Type B pancreatic cell (in vitro differentiated cells): ENCODE data around the gene RETN. TPM values are rescaled to one million over a fixed set of nuclear protein-coding genes. Genes with fewer than 3 reads are reported as not detected.

Experiments used
- DNase-seq: peaks from one replicate; pipeline ENCODE4 v3.0.0; 2021; ENCODE audit warnings: mixed read lengths; ENCODE audit not compliant: unreplicated experiment; ENCODE audit errors: extremely low spot score
- H3K27ac Mint-ChIP-seq: 2 replicates; pipeline ENCODE4 v1.8.0; 2021; ENCODE audit warnings: mild to moderate bottlenecking, mixed read lengths
- H3K27me3 Mint-ChIP-seq: 2 replicates; pipeline ENCODE4 v1.8.0; 2021; ENCODE audit warnings: mixed read lengths
- H3K36me3 Mint-ChIP-seq: 2 replicates; pipeline ENCODE4 v1.8.0; 2021; ENCODE audit warnings: mixed read lengths
- H3K4me1 Mint-ChIP-seq: one replicate; pipeline ENCODE4 v1.8.0; 2021; ENCODE audit warnings: mixed read lengths; ENCODE audit not compliant: unreplicated experiment
- H3K4me3 Mint-ChIP-seq: 2 replicates; pipeline ENCODE4 v1.8.0; 2021; ENCODE audit warnings: mild to moderate bottlenecking, mixed read lengths
- H3K9me3 Mint-ChIP-seq: 2 replicates; pipeline ENCODE4 v1.8.0; 2021; ENCODE audit warnings: mixed read lengths
- total RNA-seq: library from RNA; stranded (reverse); gene quantifications from 2 replicates; pipeline ENCODE4 v1.2.1, GENCODE V29; 2021; ENCODE audit warnings: low replicate concordance
- TF ChIP-seq, protein P1 (sequence below): fragments of 200-600 bp; sonication (generic); conservative IDR thresholded peaks from 2 replicates; pipeline ENCODE4 v1.5.0; 2021; ENCODE audit warnings: antibody characterized with exemption, mild to moderate bottlenecking

RETN gene
- total RNA-seq, 1 donor from 2014 or later = not detected

GRCh38 chr19:7682175-7682855, 13.5 kb downstream of the RETN start:
- Mint-ChIP-seq H3K36me3 (peaks cover 9% of the 10 kb centered on the region), H3K4me3 (peak overlapping the region; percentile 90), H3K9me3 (no peaks in the 10 kb centered on the region), H3K27me3 (peaks cover 17% of the 10 kb centered on the region), H3K4me1 (peaks cover 9% of the 10 kb centered on the region), H3K27ac (no peak overlapping the region)
- DNase-seq = no peak
- TF ChIP-seq, protein P1, sequence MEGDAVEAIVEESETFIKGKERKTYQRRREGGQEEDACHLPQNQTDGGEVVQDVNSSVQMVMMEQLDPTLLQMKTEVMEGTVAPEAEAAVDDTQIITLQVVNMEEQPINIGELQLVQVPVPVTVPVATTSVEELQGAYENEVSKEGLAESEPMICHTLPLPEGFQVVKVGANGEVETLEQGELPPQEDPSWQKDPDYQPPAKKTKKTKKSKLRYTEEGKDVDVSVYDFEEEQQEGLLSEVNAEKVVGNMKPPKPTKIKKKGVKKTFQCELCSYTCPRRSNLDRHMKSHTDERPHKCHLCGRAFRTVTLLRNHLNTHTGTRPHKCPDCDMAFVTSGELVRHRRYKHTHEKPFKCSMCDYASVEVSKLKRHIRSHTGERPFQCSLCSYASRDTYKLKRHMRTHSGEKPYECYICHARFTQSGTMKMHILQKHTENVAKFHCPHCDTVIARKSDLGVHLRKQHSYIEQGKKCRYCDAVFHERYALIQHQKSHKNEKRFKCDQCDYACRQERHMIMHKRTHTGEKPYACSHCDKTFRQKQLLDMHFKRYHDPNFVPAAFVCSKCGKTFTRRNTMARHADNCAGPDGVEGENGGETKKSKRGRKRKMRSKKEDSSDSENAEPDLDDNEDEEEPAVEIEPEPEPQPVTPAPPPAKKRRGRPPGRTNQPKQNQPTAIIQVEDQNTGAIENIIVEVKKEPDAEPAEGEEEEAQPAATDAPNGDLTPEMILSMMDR = no peak

DNA sequence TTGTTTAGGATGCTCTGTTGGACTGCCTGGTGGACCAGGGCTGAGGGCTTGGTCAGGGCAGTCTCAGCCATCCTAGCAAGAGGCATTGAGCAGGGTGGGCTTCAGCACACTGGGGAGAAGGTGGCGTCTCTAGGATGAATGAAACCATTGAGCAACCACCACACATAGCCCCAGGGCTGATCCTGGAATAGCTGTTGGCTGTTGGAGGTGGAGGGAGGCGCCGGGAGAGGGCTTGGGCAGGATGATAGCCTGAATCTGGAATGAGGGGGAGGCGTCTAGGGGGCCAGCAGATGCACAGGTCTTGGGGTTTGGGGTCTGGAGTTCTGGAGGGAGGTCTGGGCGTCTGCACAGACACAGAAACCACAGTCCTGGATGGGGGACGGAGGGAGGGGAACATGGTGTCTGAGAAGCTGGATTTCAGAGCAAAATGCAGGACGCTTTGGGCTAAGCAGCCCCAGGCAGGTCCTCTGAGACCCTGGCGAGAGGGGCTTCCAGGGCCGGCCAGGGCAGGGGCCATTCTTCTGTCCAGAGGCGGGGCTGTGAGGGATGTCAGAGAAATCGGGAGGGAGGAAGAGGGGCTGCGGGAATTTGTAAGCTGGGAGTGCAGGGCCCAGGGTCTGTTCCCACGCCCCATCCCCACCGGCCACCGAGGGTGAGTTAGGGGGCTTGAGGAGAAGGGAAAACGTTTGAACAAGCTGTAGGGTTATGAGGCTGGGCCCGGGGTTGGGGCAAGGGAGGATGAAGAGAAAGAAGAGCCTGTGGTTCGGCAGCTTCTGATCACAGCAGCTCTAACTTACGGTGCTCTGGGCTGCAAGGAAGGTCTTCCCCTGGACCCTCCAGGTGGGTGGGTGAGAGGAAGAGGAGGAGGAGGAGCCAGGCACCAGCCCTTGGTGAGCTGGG, 16.9 kb downstream of the RETN start:
- TF ChIP-seq, protein P1 = no peak
- no peak for DNase-seq
- H3K4me1 Mint-ChIP-seq = peaks cover 3% of the 10 kb centered on the region
- no peaks in the 10 kb centered on the region for H3K27me3 Mint-ChIP-seq
- H3K9me3 Mint-ChIP-seq = no peaks in the 10 kb centered on the region
- H3K4me3 Mint-ChIP-seq = no peak overlapping the region
- peak overlapping the region; percentile 46 for H3K27ac Mint-ChIP-seq
- H3K36me3 Mint-ChIP-seq = peaks cover 9% of the 10 kb centered on the region

DNA sequence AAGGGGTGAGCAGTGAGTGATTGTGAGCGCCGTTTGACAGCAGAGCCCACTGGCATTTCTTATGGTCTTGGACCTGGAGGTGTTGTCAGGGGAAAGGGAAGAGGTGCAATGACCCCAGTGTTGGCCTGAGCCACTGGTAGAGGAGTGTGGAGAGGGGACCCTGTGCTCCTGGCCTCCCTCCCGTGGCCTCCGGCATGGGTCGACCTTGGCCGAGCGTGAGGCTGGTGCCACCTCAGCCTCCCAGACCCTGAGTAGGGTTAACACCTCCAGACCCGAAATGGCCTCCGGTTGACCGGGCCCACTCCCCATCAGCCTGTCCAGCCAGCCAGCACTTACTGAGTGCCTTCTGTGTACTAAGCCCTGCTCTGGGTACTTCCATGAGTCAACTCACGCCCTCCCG, 18.3 kb downstream of the RETN start:
- H3K36me3 Mint-ChIP-seq = peaks cover 9% of the 10 kb centered on the region
- no peak overlapping the region for H3K4me3 Mint-ChIP-seq
- TF ChIP-seq, protein P1 = no peak
- H3K4me1 Mint-ChIP-seq = no peaks in the 10 kb centered on the region
- no peak for DNase-seq
- H3K27ac Mint-ChIP-seq = no peak overlapping the region
- H3K27me3 Mint-ChIP-seq = no peaks in the 10 kb centered on the region
- H3K9me3 Mint-ChIP-seq = no peaks in the 10 kb centered on the region

- no peak for DNase-seq
- TF ChIP-seq, protein P1 = no peak
- peaks cover 5% of the 10 kb centered on the region for H3K36me3 Mint-ChIP-seq
- no peak overlapping the region for H3K4me3 Mint-ChIP-seq
- H3K27me3 Mint-ChIP-seq = no peaks in the 10 kb centered on the region
- H3K4me1 Mint-ChIP-seq = no peaks in the 10 kb centered on the region
- no peak overlapping the region for H3K27ac Mint-ChIP-seq
- H3K9me3 Mint-ChIP-seq = no peaks in the 10 kb centered on the region
Observed at GRCh38 chr19:7689165-7689564, 20.3 kb downstream of the RETN start.

DNA sequence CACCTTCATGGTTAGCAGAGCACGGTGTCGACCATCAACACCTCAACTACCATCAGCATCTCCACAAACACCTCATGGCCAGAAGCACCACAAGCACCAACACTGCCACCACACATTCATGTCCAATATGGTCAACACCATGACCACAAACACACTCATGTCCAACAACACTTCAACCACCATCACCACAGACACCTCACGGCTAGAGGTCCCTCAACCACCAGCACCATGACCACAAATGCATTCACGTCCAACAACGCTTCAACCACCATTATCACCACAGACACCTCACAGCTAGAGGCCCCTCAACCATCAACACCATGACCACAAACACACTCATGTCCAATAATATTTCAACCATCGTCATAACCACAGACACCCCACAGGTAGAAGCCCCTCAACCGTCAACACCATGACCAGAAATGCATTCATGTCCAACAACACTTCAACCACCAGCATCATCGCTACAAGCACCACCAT, 22.0 kb downstream of the RETN start:
- TF ChIP-seq, protein P1 = no peak
- Mint-ChIP-seq H3K9me3 (no peaks in the 10 kb centered on the region), H3K36me3 (no peaks in the 10 kb centered on the region), H3K4me1 (no peaks in the 10 kb centered on the region), H3K4me3 (no peak overlapping the region), H3K27ac (no peak overlapping the region), H3K27me3 (peaks cover 3% of the 10 kb centered on the region)
- no peak for DNase-seq
